Measurements from ENCODE around the gene ZBTB45. TPM values are rescaled to one million over a fixed set of nuclear protein-coding genes. Genes with fewer than 3 reads are reported as not detected.
"Not testable (repeated sequence)": the region's sequence is repeated elsewhere in the genome, so short reads cannot be mapped to it uniquely, and the experiment has no call there.

The ZBTB45 gene
- polyA plus RNA-seq, 1 donor from 2014 or later = 6.8 TPM

GRCh38 chr19:58542641-58543372 lies 23.2 kb upstream of the ZBTB45 start:
- H3F3A ChIP-seq (ENCODE audit: insufficient read depth, low read length, poor library complexity, severe bottlenecking); H3K9me2 ChIP-seq (ENCODE audit: insufficient read depth, low read length); H3K9me3 ChIP-seq (ENCODE audit: low read length); H3K4me2 ChIP-seq (ENCODE audit: low read length); H3K9ac ChIP-seq (ENCODE audit: low read length); H2AFZ ChIP-seq (ENCODE audit: low read depth, low read length); H3K27ac ChIP-seq (ENCODE audit: low read length); H3K36me3 ChIP-seq (ENCODE audit: insufficient read depth, low read length): not testable (repeated sequence)
- Histone ChIP-seq H3K79me2 (replicated peaks; ENCODE audit: insufficient read depth, low read length) (peaks cover 29% of the 10 kb centered on the region), H3K27me3 (ENCODE audit: insufficient read depth, low read depth, low read length) (peaks cover 19% of the 10 kb centered on the region), H4K20me1 (ENCODE audit: insufficient read depth) (peaks cover 30% of the 10 kb centered on the region), H3K4me3 (ENCODE audit: low read length) (peak overlapping the region; percentile 71)

- not testable (repeated sequence) for H3K9ac ChIP-seq (ENCODE audit: low read length); H3K9me3 ChIP-seq (ENCODE audit: low read length); H2AFZ ChIP-seq (ENCODE audit: low read depth, low read length); H3K27ac ChIP-seq (ENCODE audit: low read length); H3K36me3 ChIP-seq (ENCODE audit: insufficient read depth, low read length); H3K4me3 ChIP-seq (ENCODE audit: low read length); H3K4me2 ChIP-seq (ENCODE audit: low read length); H3K79me2 ChIP-seq (replicated peaks; ENCODE audit: insufficient read depth, low read length); H3K9me2 ChIP-seq (ENCODE audit: insufficient read depth, low read length); H4K20me1 ChIP-seq (ENCODE audit: insufficient read depth); H3F3A ChIP-seq (ENCODE audit: insufficient read depth, low read length, poor library complexity, severe bottlenecking)
- H3K27me3 ChIP-seq (ENCODE audit: insufficient read depth, low read depth, low read length) = peaks cover 19% of the 10 kb centered on the region
These were observed 19.6 kb upstream of the ZBTB45 start for GRCh38 chr19:58539169-58539559.

DNA sequence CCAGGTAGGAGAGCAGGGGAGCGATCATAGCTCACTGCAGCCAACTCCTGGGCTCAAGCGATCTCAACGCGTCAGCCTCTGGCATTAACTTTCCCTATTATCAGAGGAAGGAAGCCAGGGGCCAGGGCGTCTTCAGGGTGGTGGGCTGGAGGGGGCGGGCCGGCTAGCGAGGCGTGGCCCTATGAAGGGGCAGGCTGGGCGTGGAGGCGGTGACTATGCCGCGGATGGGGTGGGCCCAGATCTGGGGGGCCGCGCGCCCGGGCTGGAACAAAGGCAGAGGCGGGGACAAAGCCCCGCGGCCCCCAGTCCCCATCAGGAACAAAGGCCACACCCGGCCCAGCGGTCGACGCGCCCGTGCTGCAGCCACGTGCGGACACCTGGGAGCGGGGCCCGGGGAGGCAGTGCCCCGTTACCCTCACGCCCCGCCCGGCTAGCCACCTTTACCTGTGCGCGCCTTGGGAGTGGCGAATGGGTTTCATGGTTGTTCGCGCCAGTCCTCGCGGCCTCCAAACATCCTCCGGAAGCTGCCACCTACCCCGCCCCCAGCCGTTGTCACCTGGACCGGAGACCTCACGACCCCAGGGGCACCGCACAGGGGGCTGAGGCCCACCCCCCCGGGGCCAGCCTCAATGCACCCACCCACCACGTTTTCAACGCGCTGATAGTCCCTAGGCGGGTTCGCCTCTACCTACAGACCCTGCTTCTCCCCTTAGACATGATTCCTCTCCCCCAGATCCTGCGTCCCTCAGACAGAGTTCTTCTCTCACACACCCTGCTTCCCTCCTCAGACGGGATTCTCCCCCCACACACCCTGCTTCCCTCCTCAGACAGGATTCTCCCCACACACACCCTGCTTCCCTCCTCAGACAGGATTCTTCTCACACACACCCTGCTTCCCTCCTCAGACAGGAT lies 18.9 kb upstream of the ZBTB45 start:
- Histone ChIP-seq H3F3A (ENCODE audit: insufficient read depth, low read length, poor library complexity, severe bottlenecking) (no peaks in the 10 kb centered on the region), H3K9ac (ENCODE audit: low read length) (peak overlapping the region; percentile 57), H3K36me3 (ENCODE audit: insufficient read depth, low read length) (no peaks in the 10 kb centered on the region), H3K4me2 (ENCODE audit: low read length) (no peak overlapping the region), H2AFZ (ENCODE audit: low read depth, low read length) (no peak overlapping the region), H3K27me3 (ENCODE audit: insufficient read depth, low read depth, low read length) (peaks cover 19% of the 10 kb centered on the region), H3K79me2 (replicated peaks; ENCODE audit: insufficient read depth, low read length) (no peaks in the 10 kb centered on the region), H3K9me3 (ENCODE audit: low read length) (no peaks in the 10 kb centered on the region), H3K9me2 (ENCODE audit: insufficient read depth, low read length) (no peaks in the 10 kb centered on the region), H3K27ac (ENCODE audit: low read length) (no peak overlapping the region), H3K4me3 (ENCODE audit: low read length) (peak overlapping the region; percentile 59), H4K20me1 (ENCODE audit: insufficient read depth) (no peaks in the 10 kb centered on the region)
- TF ChIP-seq MXI1 (conservative IDR thresholded peaks at IDR 0.05; ENCODE audit: poor library complexity, severe bottlenecking) = peak; percentile 20
- TF ChIP-seq, protein P1, sequence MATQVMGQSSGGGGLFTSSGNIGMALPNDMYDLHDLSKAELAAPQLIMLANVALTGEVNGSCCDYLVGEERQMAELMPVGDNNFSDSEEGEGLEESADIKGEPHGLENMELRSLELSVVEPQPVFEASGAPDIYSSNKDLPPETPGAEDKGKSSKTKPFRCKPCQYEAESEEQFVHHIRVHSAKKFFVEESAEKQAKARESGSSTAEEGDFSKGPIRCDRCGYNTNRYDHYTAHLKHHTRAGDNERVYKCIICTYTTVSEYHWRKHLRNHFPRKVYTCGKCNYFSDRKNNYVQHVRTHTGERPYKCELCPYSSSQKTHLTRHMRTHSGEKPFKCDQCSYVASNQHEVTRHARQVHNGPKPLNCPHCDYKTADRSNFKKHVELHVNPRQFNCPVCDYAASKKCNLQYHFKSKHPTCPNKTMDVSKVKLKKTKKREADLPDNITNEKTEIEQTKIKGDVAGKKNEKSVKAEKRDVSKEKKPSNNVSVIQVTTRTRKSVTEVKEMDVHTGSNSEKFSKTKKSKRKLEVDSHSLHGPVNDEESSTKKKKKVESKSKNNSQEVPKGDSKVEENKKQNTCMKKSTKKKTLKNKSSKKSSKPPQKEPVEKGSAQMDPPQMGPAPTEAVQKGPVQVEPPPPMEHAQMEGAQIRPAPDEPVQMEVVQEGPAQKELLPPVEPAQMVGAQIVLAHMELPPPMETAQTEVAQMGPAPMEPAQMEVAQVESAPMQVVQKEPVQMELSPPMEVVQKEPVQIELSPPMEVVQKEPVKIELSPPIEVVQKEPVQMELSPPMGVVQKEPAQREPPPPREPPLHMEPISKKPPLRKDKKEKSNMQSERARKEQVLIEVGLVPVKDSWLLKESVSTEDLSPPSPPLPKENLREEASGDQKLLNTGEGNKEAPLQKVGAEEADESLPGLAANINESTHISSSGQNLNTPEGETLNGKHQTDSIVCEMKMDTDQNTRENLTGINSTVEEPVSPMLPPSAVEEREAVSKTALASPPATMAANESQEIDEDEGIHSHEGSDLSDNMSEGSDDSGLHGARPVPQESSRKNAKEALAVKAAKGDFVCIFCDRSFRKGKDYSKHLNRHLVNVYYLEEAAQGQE (IDR thresholded peaks at IDR 0.05; ENCODE audit: borderline replicate concordance) = no peak

Data from neural cell (in vitro differentiated cells).